ENCODE results near the gene NKAIN2.
"Not testable (repeated sequence)": the region's sequence is repeated elsewhere in the genome, so short reads cannot be mapped to it uniquely, and the experiment has no call there.

Gene NKAIN2

DNA sequence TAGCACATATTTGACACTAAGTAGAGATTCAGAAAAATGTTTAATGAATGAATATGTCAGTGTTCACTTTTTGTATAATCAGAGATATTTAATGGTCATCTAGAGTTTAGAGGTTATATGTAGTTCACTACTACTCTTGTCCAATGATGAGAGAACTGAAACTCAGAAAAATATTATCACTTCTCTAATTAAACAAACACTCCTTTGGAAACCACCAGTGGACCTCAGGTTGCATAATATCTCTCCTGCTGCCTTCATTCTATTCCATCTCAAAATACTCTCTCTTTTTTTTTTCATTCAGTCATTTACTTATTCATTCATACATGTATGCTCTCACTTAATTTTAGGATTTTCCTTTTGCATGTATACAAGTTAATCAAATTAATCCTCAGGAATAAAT lies 735.4 kb downstream of the NKAIN2 start:
- no peak overlapping the region for H3K4me3 ChIP-seq (ENCODE audit: low read length)
- no peak for DNase-seq (ENCODE audit: low read depth)
- TF ChIP-seq, protein P1, sequence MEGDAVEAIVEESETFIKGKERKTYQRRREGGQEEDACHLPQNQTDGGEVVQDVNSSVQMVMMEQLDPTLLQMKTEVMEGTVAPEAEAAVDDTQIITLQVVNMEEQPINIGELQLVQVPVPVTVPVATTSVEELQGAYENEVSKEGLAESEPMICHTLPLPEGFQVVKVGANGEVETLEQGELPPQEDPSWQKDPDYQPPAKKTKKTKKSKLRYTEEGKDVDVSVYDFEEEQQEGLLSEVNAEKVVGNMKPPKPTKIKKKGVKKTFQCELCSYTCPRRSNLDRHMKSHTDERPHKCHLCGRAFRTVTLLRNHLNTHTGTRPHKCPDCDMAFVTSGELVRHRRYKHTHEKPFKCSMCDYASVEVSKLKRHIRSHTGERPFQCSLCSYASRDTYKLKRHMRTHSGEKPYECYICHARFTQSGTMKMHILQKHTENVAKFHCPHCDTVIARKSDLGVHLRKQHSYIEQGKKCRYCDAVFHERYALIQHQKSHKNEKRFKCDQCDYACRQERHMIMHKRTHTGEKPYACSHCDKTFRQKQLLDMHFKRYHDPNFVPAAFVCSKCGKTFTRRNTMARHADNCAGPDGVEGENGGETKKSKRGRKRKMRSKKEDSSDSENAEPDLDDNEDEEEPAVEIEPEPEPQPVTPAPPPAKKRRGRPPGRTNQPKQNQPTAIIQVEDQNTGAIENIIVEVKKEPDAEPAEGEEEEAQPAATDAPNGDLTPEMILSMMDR (conservative IDR thresholded peaks at IDR 0.05; ENCODE audit: low read length) = no peak

DNA sequence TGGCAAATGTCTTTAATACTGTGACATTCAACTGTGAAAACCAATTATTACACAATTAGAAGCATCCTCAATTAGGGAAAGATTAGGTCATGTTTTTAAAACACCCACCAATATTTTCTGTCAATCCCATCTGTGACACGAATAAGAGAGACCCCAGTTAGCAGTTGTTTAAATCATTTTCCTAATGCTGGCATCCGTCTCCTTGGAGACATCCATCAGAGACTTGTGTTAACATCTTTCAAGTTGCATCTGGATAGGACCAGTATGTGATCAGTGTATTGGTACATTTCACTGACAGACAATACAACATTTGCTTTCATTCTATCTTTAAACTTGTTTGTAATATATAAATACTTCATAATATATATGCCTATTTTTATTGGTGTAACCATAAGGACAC lies 737.9 kb downstream of the NKAIN2 start:
- H3K4me3 ChIP-seq (ENCODE audit: low read length) = no peak overlapping the region
- DNase-seq (ENCODE audit: low read depth) = no peak
- TF ChIP-seq, protein P1 (conservative IDR thresholded peaks at IDR 0.05; ENCODE audit: low read length) = no peak

DNA sequence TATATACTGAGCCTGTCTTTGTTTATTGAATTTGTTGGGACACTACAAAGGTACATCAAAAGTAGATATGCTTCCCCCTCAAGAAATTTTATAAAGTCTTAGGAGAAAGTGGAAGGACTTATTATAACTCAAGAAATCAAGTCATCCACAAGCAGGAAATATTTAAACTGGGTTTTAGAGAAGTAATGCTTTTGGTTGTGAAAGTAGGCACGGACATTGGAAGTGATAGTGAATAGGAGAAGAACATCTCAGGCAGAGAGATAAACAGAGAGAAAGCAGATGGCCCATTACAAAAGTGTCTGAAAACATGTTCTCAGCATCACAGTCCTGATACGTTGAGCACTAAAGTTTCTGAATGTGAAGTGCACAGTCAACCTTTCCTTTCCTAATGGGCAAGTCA lies 742.9 kb downstream of the NKAIN2 start:
- no peak for DNase-seq (ENCODE audit: low read depth)
- H3K4me3 ChIP-seq (ENCODE audit: low read length) = no peak overlapping the region
- TF ChIP-seq, protein P1 (conservative IDR thresholded peaks at IDR 0.05; ENCODE audit: low read length) = no peak

DNA sequence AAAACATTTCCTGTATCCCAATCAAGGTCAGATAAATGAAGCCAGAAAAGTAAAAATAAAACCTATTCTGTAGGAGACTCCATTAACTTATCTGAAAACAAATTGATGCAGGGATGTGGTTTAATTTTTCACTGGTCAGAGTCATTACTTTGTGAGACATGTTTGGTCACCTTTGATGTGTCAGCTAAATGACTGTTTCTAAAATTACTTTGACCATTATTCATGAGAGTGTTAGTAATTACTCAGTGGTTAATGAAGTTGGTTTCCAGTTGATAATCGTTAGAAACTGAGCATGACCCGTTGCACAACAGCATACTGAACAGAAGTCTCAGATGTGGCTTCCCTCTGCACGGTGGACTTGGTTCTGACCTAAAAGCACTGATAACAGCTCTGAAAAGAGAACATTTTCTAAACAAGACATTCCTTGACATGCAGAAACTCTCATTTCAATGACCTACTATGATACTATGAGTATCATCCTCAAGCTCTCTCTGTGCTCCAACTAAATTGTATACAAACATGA lies 748.1 kb downstream of the NKAIN2 start:
- TF ChIP-seq, protein P1 (conservative IDR thresholded peaks at IDR 0.05; ENCODE audit: low read length) = no peak
- no peak for DNase-seq (ENCODE audit: low read depth)

DNA sequence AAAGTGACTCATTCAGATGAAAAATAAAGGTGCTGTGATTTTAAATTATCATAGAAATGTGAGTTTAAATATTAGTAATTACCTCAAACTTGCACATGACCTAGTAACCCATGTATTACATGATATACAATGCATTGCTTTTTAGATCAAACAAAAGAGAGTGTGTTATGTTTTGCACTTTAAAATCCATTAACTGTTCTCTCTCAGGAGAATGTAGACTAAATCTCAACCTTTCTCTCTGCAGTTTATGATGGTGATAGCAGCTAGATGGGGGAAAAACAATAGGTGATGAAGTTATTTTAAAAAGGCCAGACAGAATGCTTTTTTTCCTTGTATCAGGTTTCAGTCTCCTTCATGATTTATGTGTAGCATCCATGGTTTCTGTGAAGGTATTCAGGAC lies 754.2 kb downstream of the NKAIN2 start:
- no peak overlapping the region for H3K4me3 ChIP-seq (ENCODE audit: low read length)
- DNase-seq (ENCODE audit: low read depth) = no peak
- TF ChIP-seq, protein P1 (conservative IDR thresholded peaks at IDR 0.05; ENCODE audit: low read length) = no peak

More for the DNA sequence above, 748.1 kb downstream of the NKAIN2 start:
- no peak overlapping the region for H3K4me3 ChIP-seq (ENCODE audit: low read length)

DNA sequence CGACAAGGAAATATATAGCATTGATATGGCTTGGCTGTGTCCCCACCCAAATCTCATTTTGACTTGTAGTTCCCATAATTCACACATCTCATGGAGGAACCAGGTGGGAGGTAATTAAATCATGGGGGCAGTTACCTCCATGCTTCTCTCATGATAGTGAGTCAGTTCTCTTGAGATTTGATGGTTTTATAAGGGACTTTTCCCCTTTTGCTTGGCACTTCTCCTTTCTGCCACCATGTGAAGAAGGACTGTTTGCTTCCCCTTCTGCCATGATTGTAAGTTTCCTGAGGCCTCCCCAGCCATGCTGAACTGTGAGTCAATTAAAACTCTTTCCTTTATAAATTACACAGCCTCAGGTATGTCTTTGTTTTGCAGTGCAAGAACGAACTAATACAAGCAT lies 756.4 kb downstream of the NKAIN2 start:
- DNase-seq (ENCODE audit: low read depth); H3K4me3 ChIP-seq (ENCODE audit: low read length): not testable (repeated sequence)

DNA sequence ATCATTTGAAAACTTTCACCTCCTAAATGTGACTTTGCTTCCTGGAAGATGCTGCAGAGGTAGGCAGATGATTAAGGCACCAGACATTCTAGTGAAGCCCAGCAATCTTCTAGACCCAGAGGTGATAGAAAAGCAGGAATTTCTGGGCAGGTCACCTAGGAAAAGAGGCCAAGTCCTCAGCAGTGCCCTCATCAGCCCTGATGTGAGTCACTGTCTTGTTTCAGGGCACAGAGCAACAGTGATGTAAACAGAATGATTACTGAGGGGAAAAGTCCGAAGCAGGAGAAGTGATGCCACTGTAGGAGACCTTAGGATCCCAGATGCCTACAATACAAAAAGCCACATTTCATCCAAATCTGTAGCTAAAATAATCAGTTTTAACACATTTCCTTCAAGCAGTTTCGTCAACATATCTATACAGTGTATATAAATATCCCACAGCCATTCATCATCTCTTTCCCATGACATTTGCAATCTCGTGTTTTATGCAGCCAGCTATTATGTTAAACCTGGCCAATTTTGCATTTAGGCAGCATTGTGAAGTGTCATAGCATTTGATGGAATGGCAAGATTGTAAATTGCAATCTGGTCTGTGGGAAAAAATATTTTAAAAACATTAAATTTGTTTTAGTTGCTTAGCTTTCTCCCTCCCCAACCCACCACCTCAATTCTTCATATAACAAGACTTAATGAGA lies 757.4 kb downstream of the NKAIN2 start:
- TF ChIP-seq, protein P1 (conservative IDR thresholded peaks at IDR 0.05; ENCODE audit: low read length) = no peak
- no peak overlapping the region for H3K4me3 ChIP-seq (ENCODE audit: low read length)

More for the DNA sequence above, 757.4 kb downstream of the NKAIN2 start:
- no peak for DNase-seq (ENCODE audit: low read depth)

All from AG10803 (cell line).